Astrocyte (in vitro differentiated cells and primary cell): ENCODE measurements around the gene PPARG. TPM values are rescaled to one million over a fixed set of nuclear protein-coding genes. Genes with fewer than 3 reads are reported as not detected.

Source experiments
- DNase-seq: peaks from one replicate; pipeline ENCODE4 v3.0.0-alpha.2; 2010; ENCODE audit warnings: low read depth
- FAIRE-seq: peaks from 2 replicates; lab custom pipeline; 2011; peaks lifted over from hg19 to GRCh38; lab: Jason Lieb, UNC
- H2AFZ ChIP-seq: 2 replicates; pipeline ENCODE4 v1.6.0; 2012; ENCODE audit warnings: low read depth, low read length, inconsistent platforms
- H3K27ac ChIP-seq: 2 replicates; pipeline ENCODE4 v1.5.1; 2011; ENCODE audit warnings: low read depth, low read length, inconsistent platforms
- H3K27me3 ChIP-seq: 2 replicates; pipeline ENCODE4 v1.6.0; 2011; ENCODE audit warnings: low read length, inconsistent platforms; ENCODE audit not compliant: insufficient read depth
- H3K36me3 ChIP-seq: 2 replicates; pipeline ENCODE4 v1.5.1; 2011; ENCODE audit warnings: low read length, inconsistent platforms; ENCODE audit not compliant: insufficient read depth
- H3K4me1 ChIP-seq: 2 replicates; pipeline ENCODE4 v1.5.1; 2011; ENCODE audit warnings: low read length, inconsistent platforms; ENCODE audit not compliant: insufficient read depth
- H3K4me2 ChIP-seq: 2 replicates; pipeline ENCODE4 v1.6.0; 2012; ENCODE audit warnings: low read length, inconsistent platforms
- H3K4me3 ChIP-seq: 2 replicates; pipeline ENCODE4 v1.5.1; 2011; ENCODE audit warnings: low read depth, mild to moderate bottlenecking, low read length, inconsistent platforms; ENCODE audit not compliant: insufficient read depth
- H3K79me2 ChIP-seq: 2 replicates; pipeline ENCODE4 v1.6.0; 2012; ENCODE audit warnings: mild to moderate bottlenecking, low read length, inconsistent platforms; ENCODE audit not compliant: insufficient read depth
- H3K9ac ChIP-seq: 2 replicates; pipeline ENCODE4 v1.6.0; 2012; ENCODE audit warnings: mild to moderate bottlenecking, low read length, inconsistent platforms
- H3K9me3 ChIP-seq: 2 replicates; pipeline ENCODE4 v1.5.1; 2012; ENCODE audit warnings: low read depth, mild to moderate bottlenecking, low read length, inconsistent platforms; ENCODE audit not compliant: insufficient read depth
- H4K20me1 ChIP-seq: 2 replicates; pipeline ENCODE4 v1.6.0; 2012; ENCODE audit warnings: low read length, inconsistent platforms; ENCODE audit not compliant: insufficient read depth
- H3K27ac Mint-ChIP-seq: one replicate; pipeline ENCODE4 v1.8.0; 2021; ENCODE audit warnings: mild to moderate bottlenecking, mixed read lengths; ENCODE audit not compliant: unreplicated experiment
- H3K27me3 Mint-ChIP-seq: one replicate; pipeline ENCODE4 v1.8.0; 2021; ENCODE audit warnings: low read depth, mixed read lengths; ENCODE audit not compliant: unreplicated experiment
- H3K36me3 Mint-ChIP-seq: one replicate; pipeline ENCODE4 v1.8.0; 2021; ENCODE audit warnings: low read depth, mixed read lengths; ENCODE audit not compliant: unreplicated experiment
- H3K4me1 Mint-ChIP-seq: one replicate; pipeline ENCODE4 v1.8.0; 2021; ENCODE audit warnings: low read depth, mixed read lengths; ENCODE audit not compliant: unreplicated experiment
- H3K4me3 Mint-ChIP-seq: one replicate; pipeline ENCODE4 v1.8.0; 2021; ENCODE audit warnings: mild to moderate bottlenecking, moderate library complexity, mixed read lengths; ENCODE audit not compliant: unreplicated experiment
- H3K9me3 Mint-ChIP-seq: one replicate; pipeline ENCODE4 v1.8.0; 2021; ENCODE audit warnings: mild to moderate bottlenecking, mixed read lengths; ENCODE audit not compliant: unreplicated experiment
- EZH2 ChIP-seq: IDR thresholded peaks from 2 replicates; pipeline ENCODE4 v1.6.1; 2012; ENCODE audit warnings: mild to moderate bottlenecking, low read length, inconsistent platforms; ENCODE audit not compliant: insufficient read depth
- total RNA-seq: library from RNA; stranded (reverse); gene quantifications from 2 replicates; pipeline ENCODE4 v1.2.1, GENCODE V29; 2021
- TF ChIP-seq, protein P1 (sequence below): IDR thresholded peaks from 2 replicates; pipeline ENCODE4 v1.5.1; 2011; ENCODE audit warnings: low read depth, mild to moderate bottlenecking, inconsistent platforms, low read length, moderate library complexity; ENCODE audit not compliant: insufficient read depth

Gene PPARG
- total RNA-seq, 1 donor from 2014 or later = 4.4 TPM

DNA sequence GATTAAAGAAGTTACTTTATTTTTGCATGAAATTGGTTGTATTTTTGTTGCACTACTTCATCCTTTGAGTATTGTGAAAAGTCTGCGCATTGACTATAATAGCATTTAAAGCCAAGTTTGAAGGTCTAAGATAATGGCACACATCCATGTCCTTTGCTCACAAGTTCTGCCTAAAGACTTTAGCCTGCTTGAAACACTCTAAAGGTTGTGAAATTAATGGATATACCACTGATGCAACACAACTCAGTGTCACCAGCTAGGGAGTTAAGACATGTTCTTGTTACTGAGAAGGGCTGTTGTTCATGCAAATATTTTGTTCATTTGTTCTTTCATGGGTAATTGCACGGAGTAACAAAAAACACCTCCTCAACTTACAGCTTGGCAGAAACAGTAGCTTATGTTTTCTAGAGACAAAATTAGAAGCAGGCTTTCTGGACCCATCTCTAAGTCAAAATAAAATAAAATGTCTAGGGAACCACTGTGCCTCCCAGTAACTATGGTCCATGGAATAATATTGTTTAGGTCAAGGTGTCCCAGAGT is 83.9 kb downstream of the PPARG start:
- H3K27ac ChIP-seq = no peak overlapping the region
- TF ChIP-seq EZH2 = no peak
- TF ChIP-seq, protein P1, sequence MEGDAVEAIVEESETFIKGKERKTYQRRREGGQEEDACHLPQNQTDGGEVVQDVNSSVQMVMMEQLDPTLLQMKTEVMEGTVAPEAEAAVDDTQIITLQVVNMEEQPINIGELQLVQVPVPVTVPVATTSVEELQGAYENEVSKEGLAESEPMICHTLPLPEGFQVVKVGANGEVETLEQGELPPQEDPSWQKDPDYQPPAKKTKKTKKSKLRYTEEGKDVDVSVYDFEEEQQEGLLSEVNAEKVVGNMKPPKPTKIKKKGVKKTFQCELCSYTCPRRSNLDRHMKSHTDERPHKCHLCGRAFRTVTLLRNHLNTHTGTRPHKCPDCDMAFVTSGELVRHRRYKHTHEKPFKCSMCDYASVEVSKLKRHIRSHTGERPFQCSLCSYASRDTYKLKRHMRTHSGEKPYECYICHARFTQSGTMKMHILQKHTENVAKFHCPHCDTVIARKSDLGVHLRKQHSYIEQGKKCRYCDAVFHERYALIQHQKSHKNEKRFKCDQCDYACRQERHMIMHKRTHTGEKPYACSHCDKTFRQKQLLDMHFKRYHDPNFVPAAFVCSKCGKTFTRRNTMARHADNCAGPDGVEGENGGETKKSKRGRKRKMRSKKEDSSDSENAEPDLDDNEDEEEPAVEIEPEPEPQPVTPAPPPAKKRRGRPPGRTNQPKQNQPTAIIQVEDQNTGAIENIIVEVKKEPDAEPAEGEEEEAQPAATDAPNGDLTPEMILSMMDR = no peak
- H3K79me2 ChIP-seq = no peaks in the 10 kb centered on the region
- H3K27me3 ChIP-seq = no peaks in the 10 kb centered on the region
- H2AFZ ChIP-seq = no peak overlapping the region
- no peak overlapping the region for H3K9ac ChIP-seq
- Mint-ChIP-seq H3K9me3 (no peaks in the 10 kb centered on the region), H3K27me3 (no peaks in the 10 kb centered on the region), H3K4me3 (no peak overlapping the region), H3K4me1 (peaks cover 2% of the 10 kb centered on the region), H3K27ac (no peak overlapping the region), H3K36me3 (no peaks in the 10 kb centered on the region)
- no peak for FAIRE-seq
- H4K20me1 ChIP-seq = no peaks in the 10 kb centered on the region
- H3K9me3 ChIP-seq = no peaks in the 10 kb centered on the region
- no peaks in the 10 kb centered on the region for H3K36me3 ChIP-seq
- H3K4me1 ChIP-seq = no peaks in the 10 kb centered on the region
- no peak for DNase-seq
- H3K4me3 ChIP-seq = no peak overlapping the region
- H3K4me2 ChIP-seq = no peak overlapping the region

DNA sequence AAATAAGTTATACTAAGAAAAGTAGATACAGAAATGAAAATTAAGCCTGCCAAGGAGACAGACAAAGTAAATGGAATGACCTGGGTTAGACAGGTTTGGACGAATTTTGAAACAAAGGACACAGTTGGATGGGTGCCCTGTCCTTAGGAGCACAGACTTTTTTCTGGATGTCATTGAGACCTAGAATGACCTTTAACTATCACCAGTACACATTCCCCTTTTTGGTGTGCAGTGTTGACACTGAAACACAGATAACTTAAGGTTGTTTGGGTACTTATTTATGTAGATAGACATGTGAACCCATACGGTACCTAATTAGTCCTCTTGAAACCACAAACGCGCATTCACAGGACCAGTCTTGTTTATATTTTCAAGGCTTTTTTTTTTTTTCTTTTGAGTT is 86.7 kb downstream of the PPARG start:
- H3K4me3 ChIP-seq = no peak overlapping the region
- H3K4me2 ChIP-seq = no peak overlapping the region
- no peaks in the 10 kb centered on the region for H3K79me2 ChIP-seq
- no peaks in the 10 kb centered on the region for H3K36me3 ChIP-seq
- no peak for TF ChIP-seq EZH2
- TF ChIP-seq, protein P1 = no peak
- H3K36me3 Mint-ChIP-seq = no peaks in the 10 kb centered on the region
- no peak overlapping the region for H3K9ac ChIP-seq
- no peak overlapping the region for H3K27ac ChIP-seq
- no peak overlapping the region for H3K4me3 Mint-ChIP-seq
- H3K9me3 ChIP-seq = no peaks in the 10 kb centered on the region
- H3K9me3 Mint-ChIP-seq = no peaks in the 10 kb centered on the region
- H3K4me1 Mint-ChIP-seq = no peaks in the 10 kb centered on the region
- H3K4me1 ChIP-seq = no peaks in the 10 kb centered on the region
- no peaks in the 10 kb centered on the region for H3K27me3 ChIP-seq
- H3K27me3 Mint-ChIP-seq = peaks cover 3% of the 10 kb centered on the region
- no peak for DNase-seq
- no peak for FAIRE-seq
- no peak overlapping the region for H3K27ac Mint-ChIP-seq
- no peak overlapping the region for H2AFZ ChIP-seq
- no peaks in the 10 kb centered on the region for H4K20me1 ChIP-seq

- Histone ChIP-seq H3K4me1 (no peaks in the 10 kb centered on the region), H3K4me2 (no peak overlapping the region), H3K9me3 (no peaks in the 10 kb centered on the region), H3K79me2 (no peaks in the 10 kb centered on the region), H3K36me3 (no peaks in the 10 kb centered on the region), H4K20me1 (no peaks in the 10 kb centered on the region), H3K27ac (no peak overlapping the region), H3K4me3 (no peak overlapping the region), H3K27me3 (no peaks in the 10 kb centered on the region), H3K9ac (no peak overlapping the region), H2AFZ (no peak overlapping the region)
- no peaks in the 10 kb centered on the region for H3K36me3 Mint-ChIP-seq
- H3K9me3 Mint-ChIP-seq = no peaks in the 10 kb centered on the region
- FAIRE-seq (no peak), DNase-seq (no peak)
- H3K4me1 Mint-ChIP-seq = peaks cover 4% of the 10 kb centered on the region
- no peak for TF ChIP-seq EZH2
- TF ChIP-seq, protein P1 = no peak
- H3K27ac Mint-ChIP-seq = no peak overlapping the region
- no peak overlapping the region for H3K4me3 Mint-ChIP-seq
- H3K27me3 Mint-ChIP-seq = peaks cover 3% of the 10 kb centered on the region
Observed at GRCh38 chr3:12379640-12380429, 91.0 kb downstream of the PPARG start.
